C4-2B (cell line): Measurements from ENCODE around the gene LRRC34.

Source experiments
- CTCF ChIP-seq: fragments of 450-650 bp; conservative IDR thresholded peaks from 2 replicates; pipeline ENCODE4 v1.5.1; 2017; ENCODE audit warnings: mild to moderate bottlenecking
- ZFX ChIP-seq: fragments of 450-650 bp; IDR thresholded peaks from 2 replicates; pipeline ENCODE4 v1.6.1; 2017

GRCh38 chr3:169818316-169818715 is 5.6 kb upstream of the LRRC34 start:
- no peak for TF ChIP-seq CTCF
- no peak for TF ChIP-seq ZFX
